Keratinocyte (primary cell): ENCODE data around the gene B3GNT4. TPM values are rescaled to one million over a fixed set of nuclear protein-coding genes. Genes with fewer than 3 reads are reported as not detected.

Source experiments
- DNase-seq: peaks from one replicate; pipeline ENCODE4 v3.0.0-alpha.2; 2011; ENCODE audit warnings: low read depth, missing footprints, low spot score
- FAIRE-seq: peaks from 2 replicates; lab custom pipeline; 2011; peaks lifted over from hg19 to GRCh38; lab: Jason Lieb, UNC
- H2AFZ ChIP-seq: 2 replicates; pipeline ENCODE4 v1.6.0; 2012; ENCODE audit warnings: low read length, control low read depth, inconsistent platforms; ENCODE audit not compliant: control insufficient read depth
- H3K27ac ChIP-seq: 2 replicates; pipeline ENCODE4 v1.5.1; 2011; ENCODE audit warnings: low read length; ENCODE audit not compliant: control insufficient read depth, insufficient read depth
- H3K27me3 ChIP-seq: 3 replicates; pipeline ENCODE4 v1.6.0; 2011; ENCODE audit warnings: low read length; ENCODE audit not compliant: control insufficient read depth, insufficient read depth; ENCODE audit errors: extremely low read depth
- H3K36me3 ChIP-seq, 2 experiments: 2 replicates in 1 of 2; 3 replicates in 1 of 2; pipeline ENCODE4 v1.5.1; 2011; ENCODE audit warnings: low read length in 2 of 2, mild to moderate bottlenecking in 1 of 2; ENCODE audit not compliant: control insufficient read depth in 2 of 2, insufficient read depth in 2 of 2; ENCODE audit errors: extremely low read depth in 1 of 2
- H3K4me1 ChIP-seq: 3 replicates; pipeline ENCODE4 v1.5.1; 2011; ENCODE audit warnings: low read length; ENCODE audit not compliant: control insufficient read depth, insufficient read depth; ENCODE audit errors: extremely low read depth
- H3K4me2 ChIP-seq: 3 replicates; pipeline ENCODE4 v1.6.0; 2011; ENCODE audit warnings: low read depth, low read length; ENCODE audit not compliant: control insufficient read depth, insufficient read depth; ENCODE audit errors: extremely low read depth
- H3K4me3 ChIP-seq, 3 experiments: fragments of 200-600 bp in 1 of 3; sonication (generic) in 1 of 3; 2 replicates in 2 of 3; 3 replicates in 1 of 3; pipeline ENCODE4 v1.5.1; 2011 to 2016; ENCODE audit warnings: low read length in 3 of 3, mild to moderate bottlenecking in 3 of 3, control low read depth in 2 of 3, inconsistent platforms in 1 of 3, low read depth in 1 of 3, mixed read lengths in 1 of 3, mixed run types in 1 of 3, moderate library complexity in 1 of 3; ENCODE audit not compliant: control insufficient read depth in 2 of 3, insufficient read depth in 2 of 3; ENCODE audit errors: extremely low read depth in 1 of 3
- H3K79me2 ChIP-seq: 2 replicates; pipeline ENCODE4 v1.6.0; 2012; ENCODE audit warnings: low read length; ENCODE audit not compliant: control insufficient read depth, insufficient read depth
- H3K9ac ChIP-seq: 3 replicates; pipeline ENCODE4 v1.6.0; 2011; ENCODE audit warnings: low read length; ENCODE audit not compliant: control insufficient read depth, insufficient read depth; ENCODE audit errors: extremely low read depth
- H3K9me1 ChIP-seq: 3 replicates; pipeline ENCODE4 v1.6.0; 2011; ENCODE audit warnings: low read length; ENCODE audit not compliant: control insufficient read depth, insufficient read depth; ENCODE audit errors: extremely low read depth
- H3K9me3 ChIP-seq: 2 replicates; pipeline ENCODE4 v1.5.1; 2012; ENCODE audit warnings: low read depth, low read length; ENCODE audit not compliant: control insufficient read depth
- H4K20me1 ChIP-seq: 3 replicates; pipeline ENCODE4 v1.6.0; 2011; ENCODE audit warnings: low read length; ENCODE audit not compliant: control insufficient read depth, insufficient read depth; ENCODE audit errors: extremely low read depth
- EZH2 ChIP-seq: IDR thresholded peaks from one replicate; pipeline ENCODE4 v1.6.1; 2012; ENCODE audit warnings: inconsistent platforms, mild to moderate bottlenecking, low read length, moderate library complexity
- dilution Hi-C: fragments of 300-500 bp; cut with MboI; formaldehyde crosslinking; loops from one replicate; pipeline ENCODE4 v1.7.0; 2020; ENCODE audit warnings: low sequenced_read_pairs; ENCODE audit not compliant: extremely low pct_ligation_motif_present
- polyA plus RNA-seq, 5 experiments: library from polyadenylated mRNA; depleted of rRNA in 3 of 5; stranded (reverse) in 3 of 5; stranded (forward) in 1 of 5; unstranded in 1 of 5; fragments of >200 nt; gene quantifications; 1 replicate in 1 of 5; 2 replicates in 3 of 5; 3 replicates in 1 of 5; pipeline versions ENCODE4 v1.2.1 to v1.2.3, GENCODE V29; 2011 to 2012; ENCODE audit warnings: missing spikeins in 2 of 5, low read depth in 1 of 5, low replicate concordance in 1 of 5
- TF ChIP-seq, protein P1 (sequence below), 3 experiments: IDR thresholded peaks in 1 of 3; conservative IDR thresholded peaks in 1 of 3; optimal IDR thresholded peaks in 1 of 3; 2 replicates in 2 of 3; 3 replicates in 1 of 3; pipeline versions ENCODE3 to v1.5.1; 2011; ENCODE audit warnings: low read length in 3 of 3, mild to moderate bottlenecking in 3 of 3, moderate library complexity in 2 of 3, control low read depth in 1 of 3, inconsistent platforms in 1 of 3; ENCODE audit not compliant: insufficient read depth in 2 of 3; ENCODE audit errors: extremely low read depth in 1 of 3

The B3GNT4 gene
- polyA plus RNA-seq, 1 donor (not counting 4 experiments of a cell fraction or from before 2014, with no cell fraction given): 1.7 TPM

GRCh38 chr12:122245553-122245952, 42.0 kb downstream of the B3GNT4 start:
- TF ChIP-seq, protein P1, sequence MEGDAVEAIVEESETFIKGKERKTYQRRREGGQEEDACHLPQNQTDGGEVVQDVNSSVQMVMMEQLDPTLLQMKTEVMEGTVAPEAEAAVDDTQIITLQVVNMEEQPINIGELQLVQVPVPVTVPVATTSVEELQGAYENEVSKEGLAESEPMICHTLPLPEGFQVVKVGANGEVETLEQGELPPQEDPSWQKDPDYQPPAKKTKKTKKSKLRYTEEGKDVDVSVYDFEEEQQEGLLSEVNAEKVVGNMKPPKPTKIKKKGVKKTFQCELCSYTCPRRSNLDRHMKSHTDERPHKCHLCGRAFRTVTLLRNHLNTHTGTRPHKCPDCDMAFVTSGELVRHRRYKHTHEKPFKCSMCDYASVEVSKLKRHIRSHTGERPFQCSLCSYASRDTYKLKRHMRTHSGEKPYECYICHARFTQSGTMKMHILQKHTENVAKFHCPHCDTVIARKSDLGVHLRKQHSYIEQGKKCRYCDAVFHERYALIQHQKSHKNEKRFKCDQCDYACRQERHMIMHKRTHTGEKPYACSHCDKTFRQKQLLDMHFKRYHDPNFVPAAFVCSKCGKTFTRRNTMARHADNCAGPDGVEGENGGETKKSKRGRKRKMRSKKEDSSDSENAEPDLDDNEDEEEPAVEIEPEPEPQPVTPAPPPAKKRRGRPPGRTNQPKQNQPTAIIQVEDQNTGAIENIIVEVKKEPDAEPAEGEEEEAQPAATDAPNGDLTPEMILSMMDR (optimal IDR thresholded peaks at IDR 0.05 in 1 of 3, IDR thresholded peaks at IDR 0.05 in 1 of 3, conservative IDR thresholded peaks at IDR 0.05 in 1 of 3; ENCODE audit: extremely low read depth in 1 of 3, insufficient read depth in 2 of 3, low read length in 3 of 3): no peak
- no peak for TF ChIP-seq EZH2

DNA sequence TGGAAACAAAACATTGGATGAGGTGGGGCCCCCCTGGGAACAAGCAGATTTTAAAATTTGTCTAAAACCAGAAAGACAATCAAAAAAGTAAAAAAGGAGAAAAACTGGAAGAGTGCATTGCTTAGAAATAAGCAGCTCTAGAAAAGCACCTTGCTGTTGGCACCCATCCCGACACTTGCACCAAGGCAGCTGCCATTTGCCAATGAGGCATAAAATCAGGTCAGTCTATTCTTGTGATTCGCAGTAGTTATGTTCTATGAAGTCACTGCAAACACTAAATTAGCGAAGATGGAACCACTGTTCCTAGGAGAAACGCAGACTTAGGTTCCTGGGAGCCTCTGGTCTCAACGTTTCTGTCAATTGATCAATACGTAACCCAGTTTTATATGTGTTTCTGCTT, 46.5 kb downstream of the B3GNT4 start:
- no peaks in the 10 kb centered on the region for H3K4me1 ChIP-seq
- H3K36me3 ChIP-seq: peaks cover 0 to 7% of the 10 kb centered on the region in 2 experiments
- H3K27ac ChIP-seq: no peak overlapping the region
- H3K79me2 ChIP-seq: no peaks in the 10 kb centered on the region
- H3K4me3 ChIP-seq: no peak overlapping the region
- H3K9me3 ChIP-seq: no peaks in the 10 kb centered on the region
- no peaks in the 10 kb centered on the region for H4K20me1 ChIP-seq
- no peaks in the 10 kb centered on the region for H3K27me3 ChIP-seq
- DNase-seq: no peak
- no peaks in the 10 kb centered on the region for H3K9me1 ChIP-seq
- TF ChIP-seq, protein P1 (optimal IDR thresholded peaks at IDR 0.05 in 1 of 3, IDR thresholded peaks at IDR 0.05 in 1 of 3, conservative IDR thresholded peaks at IDR 0.05 in 1 of 3; ENCODE audit: extremely low read depth in 1 of 3, insufficient read depth in 2 of 3, low read length in 3 of 3): no peak
- TF ChIP-seq EZH2: no peak
- FAIRE-seq: no peak
- no peak overlapping the region for H2AFZ ChIP-seq
- H3K9ac ChIP-seq: no peak overlapping the region
- H3K4me2 ChIP-seq: no peak overlapping the region
- dilution Hi-C loops: no loop called here

More at GRCh38 chr12:122245553-122245952, 42.0 kb downstream of the B3GNT4 start:
- FAIRE-seq (no peak), DNase-seq (no peak)
- Histone ChIP-seq H3K27me3 (no peaks in the 10 kb centered on the region), H3K4me1 (no peaks in the 10 kb centered on the region), H3K9me3 (no peaks in the 10 kb centered on the region), H3K27ac (no peak overlapping the region), H3K4me2 (no peak overlapping the region), H3K4me3 (no peak overlapping the region), H4K20me1 (no peaks in the 10 kb centered on the region), H3K36me3 (peaks cover 0 to 4% of the 10 kb centered on the region in 2 experiments), H2AFZ (no peak overlapping the region), H3K9ac (no peak overlapping the region), H3K9me1 (no peaks in the 10 kb centered on the region), H3K79me2 (no peaks in the 10 kb centered on the region)
- dilution Hi-C loops: no loop called here
